GM18951 (cell line): ENCODE results near the gene TPGS2.
"Not testable (repeated sequence)": the region's sequence is repeated elsewhere in the genome, so short reads cannot be mapped to it uniquely, and the experiment has no call there.

ENCODE experiments used
- POLR2A ChIP-seq: IDR thresholded peaks from 4 replicates; pipeline ENCODE4 v1.6.1; 2011; ENCODE audit warnings: mild to moderate bottlenecking; ENCODE audit not compliant: insufficient read length, insufficient read depth; ENCODE audit errors: extremely low read depth
- in situ Hi-C: fragments of 300-500 bp; cut with MboI; formaldehyde crosslinking; loops from one replicate; pipeline ENCODE4 v1.12.0; 2022; ENCODE audit warnings: low sequenced_read_pairs, mixed read lengths, inconsistent platforms; ENCODE audit not compliant: unreplicated experiment

TPGS2 gene

DNA sequence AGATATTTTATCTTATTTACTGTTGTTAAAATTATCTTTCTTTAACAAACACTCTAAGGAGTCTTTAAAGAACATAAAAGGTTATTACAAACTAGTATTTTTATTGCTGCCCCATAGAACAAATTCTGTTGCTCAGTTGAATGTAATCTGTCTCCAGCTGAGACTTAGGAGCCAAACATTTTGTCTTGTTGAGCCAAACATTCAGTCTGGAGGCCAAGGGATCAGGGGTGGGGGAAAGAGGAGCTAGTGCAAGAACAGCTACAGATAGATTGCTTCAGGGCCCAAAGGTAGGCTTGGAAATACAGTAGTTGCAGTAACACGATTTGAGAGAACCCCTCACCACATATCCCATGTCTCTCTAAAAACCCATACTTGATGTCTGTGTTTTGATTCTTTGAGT is 51.2 kb downstream of the TPGS2 start:
- no peak for TF ChIP-seq POLR2A
- in situ Hi-C loops, result no loop called here

DNA sequence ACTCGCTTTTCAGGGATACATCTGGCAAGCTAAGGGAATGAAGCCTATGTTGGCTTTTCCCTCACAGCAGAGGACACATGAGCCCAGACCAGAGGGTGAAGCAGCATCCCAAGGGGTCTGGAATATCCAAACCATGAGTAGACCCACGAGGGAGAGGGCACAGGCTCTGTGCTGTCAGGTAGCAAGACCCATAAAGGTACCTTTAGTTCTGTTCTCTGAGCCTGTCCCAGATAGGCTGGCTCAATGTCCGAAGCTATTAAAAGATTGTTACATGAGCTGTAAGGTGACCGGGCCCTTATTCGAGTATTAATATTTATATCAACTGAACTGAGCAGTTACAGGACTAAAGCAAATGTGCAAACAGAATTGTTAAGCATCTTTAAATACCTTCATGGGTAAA is 52.2 kb downstream of the TPGS2 start:
- TF ChIP-seq POLR2A, result no peak
- in situ Hi-C loops, result no loop called here

- in situ Hi-C loops, result no loop called here
- TF ChIP-seq POLR2A, result no peak
These were observed 53.4 kb downstream of the TPGS2 start for GRCh38 chr18:36775396-36775795.

DNA sequence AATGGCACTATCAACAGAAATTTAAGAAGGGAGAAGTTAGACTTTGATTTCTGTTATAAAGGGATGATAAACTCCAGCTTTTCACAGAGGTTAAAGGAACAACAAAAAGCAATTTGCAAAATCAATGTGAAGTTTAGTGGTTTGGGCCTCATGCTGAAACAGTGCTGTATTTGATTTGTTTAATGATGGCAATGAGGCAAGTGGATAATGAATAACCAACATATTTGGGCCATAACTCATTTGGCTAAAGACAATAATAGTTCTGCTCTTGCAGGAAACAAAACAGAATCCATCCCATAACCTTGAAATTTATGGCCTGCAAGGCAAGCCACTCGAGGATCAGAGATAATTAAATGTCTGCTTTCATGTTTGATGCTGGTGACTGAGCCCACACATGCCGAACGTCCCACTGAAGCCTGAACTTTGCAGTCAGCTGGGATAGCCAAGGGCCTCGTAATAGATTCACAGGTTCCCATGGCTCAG is 56.5 kb downstream of the TPGS2 start:
- in situ Hi-C loops, result no loop called here

DNA sequence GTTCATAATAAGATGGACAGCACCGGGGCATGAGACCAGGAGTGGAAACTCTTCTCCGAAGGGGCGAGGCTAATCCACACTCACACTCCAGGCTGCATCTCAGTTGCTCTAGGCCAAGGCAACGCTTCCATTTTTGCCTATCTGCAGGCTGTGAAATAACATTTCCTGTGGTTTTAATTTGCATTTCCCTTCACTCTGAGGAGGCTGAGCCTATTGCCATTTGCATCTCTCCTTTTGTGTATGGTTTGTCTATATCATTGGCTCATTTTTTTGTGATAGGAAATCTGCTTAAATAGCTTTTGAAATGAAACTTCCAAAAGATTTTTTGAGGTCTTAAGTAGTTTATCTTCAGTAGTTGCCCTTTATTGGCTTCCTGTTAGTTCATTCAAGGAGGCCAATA is 57.6 kb downstream of the TPGS2 start:
- in situ Hi-C loops, result no loop called here
- TF ChIP-seq POLR2A, result no peak

More for the DNA sequence above, 56.5 kb downstream of the TPGS2 start:
- no peak for TF ChIP-seq POLR2A

- no peak for TF ChIP-seq POLR2A
- in situ Hi-C loops, result no loop called here
These were observed 58.4 kb downstream of the TPGS2 start for GRCh38 chr18:36770315-36770946.

- in situ Hi-C loops, result no loop called here
These were observed 59.0 kb downstream of the TPGS2 start for GRCh38 chr18:36769611-36770314.

DNA sequence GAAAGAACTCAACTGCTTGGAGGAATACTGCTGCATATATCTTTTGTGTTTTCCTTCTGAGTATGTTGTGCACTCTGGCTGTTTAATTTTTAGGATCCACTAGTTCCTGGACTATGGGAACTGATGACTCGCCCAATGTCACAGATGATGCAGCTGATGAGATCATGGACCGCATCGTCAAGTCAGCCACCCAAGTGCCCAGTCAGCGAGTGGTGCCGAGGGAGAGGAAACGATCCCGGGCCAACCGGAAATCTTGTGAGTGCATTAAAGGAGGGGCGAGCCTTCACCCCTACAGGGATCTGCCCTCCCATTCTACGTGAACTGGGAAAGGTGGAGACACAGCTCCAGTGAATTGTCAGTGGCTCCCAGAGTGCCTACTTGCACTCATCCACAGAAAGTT is 59.6 kb downstream of the TPGS2 start:
- TF ChIP-seq POLR2A, result no peak
- in situ Hi-C loops, result no loop called here

More at GRCh38 chr18:36769611-36770314, 59.0 kb downstream of the TPGS2 start:
- no peak for TF ChIP-seq POLR2A

DNA sequence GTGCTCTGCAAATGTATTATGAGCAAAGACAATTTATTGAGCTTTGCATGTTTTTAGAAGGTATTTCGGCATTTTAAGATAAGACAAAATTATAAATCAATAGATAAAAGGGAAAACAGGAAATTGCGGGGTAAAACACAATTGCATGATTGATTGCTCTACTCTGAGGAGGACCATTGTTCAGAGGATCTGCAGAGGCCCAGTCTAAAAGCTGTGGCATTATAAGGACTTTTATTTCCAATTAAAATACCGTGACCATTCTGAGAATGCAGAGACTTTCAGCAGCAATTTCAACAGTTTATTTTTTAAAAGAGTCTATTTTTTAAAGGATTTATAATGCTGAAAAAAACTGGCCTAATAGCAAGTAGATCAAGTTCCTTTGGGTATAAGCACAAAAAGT is 62.0 kb downstream of the TPGS2 start:
- in situ Hi-C loops, result no loop called here

DNA sequence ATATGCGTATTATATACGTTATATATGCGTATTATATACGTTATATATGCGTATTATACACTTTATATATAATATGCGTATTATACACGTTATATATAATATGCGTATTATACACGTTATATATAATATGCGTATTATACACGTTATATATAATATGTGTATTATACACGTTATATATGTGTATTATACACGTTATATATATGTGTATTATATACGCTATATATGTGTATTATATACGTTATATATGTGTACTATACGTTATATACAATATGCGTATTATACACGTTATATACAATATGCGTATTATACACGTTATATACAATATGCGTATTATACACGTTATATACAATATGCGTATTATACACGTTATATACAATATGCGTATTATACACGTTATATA is 65.8 kb downstream of the TPGS2 start:
- in situ Hi-C loops, result not testable (repeated sequence)

More for the DNA sequence above, 62.0 kb downstream of the TPGS2 start:
- no peak for TF ChIP-seq POLR2A

DNA sequence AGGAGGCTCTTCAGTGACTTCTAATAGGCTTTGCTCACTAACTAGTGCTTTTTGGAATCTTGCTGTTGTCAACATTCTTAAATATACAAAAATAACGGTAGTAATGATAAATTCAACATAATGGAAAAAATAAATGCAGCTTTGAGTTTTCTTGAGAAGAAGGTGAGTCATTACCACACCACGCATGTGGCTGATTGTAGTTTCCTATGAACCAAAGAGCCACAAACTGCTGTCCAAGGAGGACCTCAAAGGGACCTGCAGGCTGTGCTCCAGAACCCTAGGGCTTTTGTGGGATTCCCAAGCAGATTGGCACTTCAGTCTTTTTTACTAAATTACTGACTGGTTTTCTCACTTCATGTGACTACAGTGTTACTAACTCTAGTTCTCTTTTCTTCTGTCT is 66.7 kb downstream of the TPGS2 start:
- TF ChIP-seq POLR2A, result no peak
- in situ Hi-C loops, result no loop called here

- TF ChIP-seq POLR2A, result no peak
- in situ Hi-C loops, result no loop called here
These were observed 67.6 kb downstream of the TPGS2 start for GRCh38 chr18:36761186-36761698.

- no peak for TF ChIP-seq POLR2A
- in situ Hi-C loops, result no loop called here
These were observed 68.2 kb downstream of the TPGS2 start for GRCh38 chr18:36760598-36760997.

DNA sequence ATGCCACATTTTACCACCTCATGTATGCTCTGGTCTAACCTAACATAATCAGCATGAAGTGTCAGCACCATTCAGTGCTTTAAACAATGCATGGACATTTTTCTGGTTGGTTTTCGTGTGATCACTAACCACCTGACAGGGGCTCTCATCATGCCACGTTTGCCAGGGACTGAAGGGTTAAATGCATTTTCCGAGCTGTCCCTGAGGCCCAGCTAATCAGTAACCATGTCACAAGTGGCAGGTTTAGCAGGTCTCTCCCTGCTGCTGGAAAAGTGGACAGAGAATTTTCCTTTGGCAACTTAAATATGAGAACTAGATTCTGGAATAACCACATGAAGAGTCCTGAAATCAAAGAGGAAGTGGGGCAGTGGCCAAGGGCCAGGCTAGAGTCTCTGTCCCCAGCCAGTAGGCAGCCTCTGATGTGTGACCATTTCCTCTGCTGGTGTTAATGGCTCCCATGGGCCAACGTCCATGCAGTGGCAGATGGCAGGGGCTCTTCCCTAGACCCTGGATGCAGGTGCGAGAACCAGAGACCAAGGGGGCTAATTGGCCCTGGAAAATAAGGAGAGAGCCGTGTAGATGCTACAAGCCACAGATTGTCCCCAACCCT is 69.5 kb downstream of the TPGS2 start:
- no peak for TF ChIP-seq POLR2A
- in situ Hi-C loops, result no loop called here

- in situ Hi-C loops, result no loop called here
- TF ChIP-seq POLR2A, result no peak
These were observed 70.2 kb downstream of the TPGS2 start for GRCh38 chr18:36758623-36759022.
